Fibroblast of lung (primary cell): ENCODE data around the gene RND3. TPM values are rescaled to one million over a fixed set of nuclear protein-coding genes. Genes with fewer than 3 reads are reported as not detected.
A peak's percentile ranks its signal among the peaks of the same experiment; 100 is the strongest.

Source experiments
- DNase-seq, 2 donors: peaks; one replicate each; pipeline versions ENCODE4 v3.0.0 to v3.0.0-alpha.2; 2010; ENCODE audit warnings: low read depth in 2 of 2
- H2AFZ ChIP-seq: 2 replicates; pipeline ENCODE4 v1.5.1; 2012; ENCODE audit warnings: low read length, control low read depth, inconsistent platforms
- H3K27ac ChIP-seq: 2 replicates; pipeline ENCODE4 v1.5.1; 2011; ENCODE audit warnings: low read length, control low read depth; ENCODE audit not compliant: insufficient read depth
- H3K27me3 ChIP-seq: 2 replicates; pipeline ENCODE4 v1.5.1; 2011; ENCODE audit warnings: mild to moderate bottlenecking, low read length; ENCODE audit not compliant: control insufficient read depth, insufficient read depth
- H3K36me3 ChIP-seq: 2 replicates; pipeline ENCODE4 v1.5.1; 2011; ENCODE audit warnings: low read length; ENCODE audit not compliant: control insufficient read depth, insufficient read depth
- H3K4me1 ChIP-seq: 2 replicates; pipeline ENCODE4 v1.5.1; 2011; ENCODE audit warnings: low read length; ENCODE audit not compliant: control insufficient read depth, insufficient read depth; ENCODE audit errors: extremely low read depth
- H3K4me2 ChIP-seq: 2 replicates; pipeline ENCODE4 v1.5.1; 2011; ENCODE audit warnings: low read length, control low read depth; ENCODE audit not compliant: insufficient read depth; ENCODE audit errors: extremely low read depth
- H3K4me3 ChIP-seq, 4 experiments: fragments of 200-600 bp in 1 of 4; sonication (generic) in 1 of 4; replicated peaks in 1 of 4; 2 replicates each; pipeline ENCODE4 v1.5.1; 2011 to 2016; ENCODE audit warnings: low read length in 4 of 4, low read depth in 3 of 4, mild to moderate bottlenecking in 3 of 4, control low read depth in 2 of 4, inconsistent platforms in 1 of 4, mixed read lengths in 1 of 4; ENCODE audit not compliant: insufficient read depth in 1 of 4; ENCODE audit errors: control extremely low read depth in 1 of 4
- H3K79me2 ChIP-seq: 2 replicates; pipeline ENCODE4 v1.5.1; 2012; ENCODE audit warnings: mild to moderate bottlenecking, low read length, inconsistent platforms; ENCODE audit not compliant: control insufficient read depth, insufficient read depth
- H3K9ac ChIP-seq: 2 replicates; pipeline ENCODE4 v1.5.1; 2011; ENCODE audit warnings: mild to moderate bottlenecking, low read length, control low read depth; ENCODE audit not compliant: insufficient read depth
- H3K9me3 ChIP-seq: 2 replicates; pipeline ENCODE4 v1.5.1; 2012; ENCODE audit warnings: low read depth, low read length; ENCODE audit not compliant: control insufficient read depth, insufficient read depth
- H4K20me1 ChIP-seq: 2 replicates; pipeline ENCODE4 v1.5.1; 2011; ENCODE audit warnings: low read length; ENCODE audit not compliant: control insufficient read depth, insufficient read depth; ENCODE audit errors: extremely low read depth
- CTCF ChIP-seq, 2 donors: IDR thresholded peaks in 1 of 2; conservative IDR thresholded peaks in 1 of 2; 1 replicate in 1 of 2; 2 replicates in 1 of 2; pipeline ENCODE4 v1.5.1; 2011 to 2012; ENCODE audit warnings: low read length in 2 of 2, control low read depth in 1 of 2, inconsistent platforms in 1 of 2, low read depth in 1 of 2, mild to moderate bottlenecking in 1 of 2
- EZH2 ChIP-seq: IDR thresholded peaks from 2 replicates; pipeline ENCODE4 v1.5.1; 2012; ENCODE audit warnings: low read length, control low read depth, mild to moderate bottlenecking; ENCODE audit errors: missing control alignments
- polyA minus RNA-seq: library from RNA; depleted of rRNA, polyadenylated mRNA; stranded (reverse); fragments of >200 nt; gene quantifications from 2 replicates; pipeline ENCODE4 v1.2.3, GENCODE V29; 2011; ENCODE audit warnings: low replicate concordance
- polyA plus RNA-seq, 2 donors: library from polyadenylated mRNA; depleted of rRNA in 1 of 2; stranded (reverse) in 1 of 2; unstranded in 1 of 2; fragments of >200 nt; gene quantifications; 2 replicates each; pipeline ENCODE4 v1.2.1, GENCODE V29; 2011 to 2012; ENCODE audit warnings: missing spikeins in 1 of 2
- total RNA-seq: library from RNA; depleted of rRNA; stranded (reverse); fragments of >200 nt; gene quantifications from 2 replicates; pipeline ENCODE4 v1.2.1, GENCODE V29; 2014

The RND3 gene
- total RNA-seq (559 and 1,405 TPM in 2 replicates), polyA plus RNA-seq (363 and 403 TPM in 2 replicates), polyA minus RNA-seq (170 and 247 TPM in 2 replicates)
- polyA plus RNA-seq (2012) = 306 and 351 TPM in 2 replicates

- Histone ChIP-seq H3K27ac (peak within 1 kb of the TSS; percentile 98), H3K36me3 (peaks cover 15% of the 10 kb centered on the region), H3K4me1 (peaks cover 6% of the 10 kb centered on the region), H3K4me3 (peak within 1 kb of the TSS; percentile 96 to 99 (median 97)), H3K9me3 (no peaks in the 10 kb centered on the region), H3K79me2 (peaks cover 54% of the 10 kb centered on the region), H2AFZ (no peak within 1 kb of the TSS), H3K9ac (peak within 1 kb of the TSS; percentile 98), H3K4me2 (no peak within 1 kb of the TSS), H4K20me1 (no peaks in the 10 kb centered on the region), H3K27me3 (no peaks in the 10 kb centered on the region)
- no peak for TF ChIP-seq EZH2
- TF ChIP-seq CTCF (conservative IDR thresholded peaks at IDR 0.05 in 1 of 2, IDR thresholded peaks at IDR 0.05 in 1 of 2; ENCODE audit: low read depth in 1 of 2, low read length in 2 of 2) = peak; percentile 77 to 89
- DNase-seq = peak; percentile 98 to 99
Measured at GRCh38 chr2:150487537-150488429, at the start of gene RND3. Gene RND3 (minus strand): TSS chr2:150487667. CDS start chr2:150487417, 250 bp downstream.

- DNase-seq = no peak
- H2AFZ ChIP-seq = no peak overlapping the region
- no peak overlapping the region for H3K4me3 ChIP-seq
- H3K4me1 ChIP-seq = peaks cover 12% of the 10 kb centered on the region
- no peak overlapping the region for H3K9ac ChIP-seq
- no peaks in the 10 kb centered on the region for H3K9me3 ChIP-seq
- no peaks in the 10 kb centered on the region for H4K20me1 ChIP-seq
- no peak for TF ChIP-seq CTCF (conservative IDR thresholded peaks at IDR 0.05 in 1 of 2, IDR thresholded peaks at IDR 0.05 in 1 of 2; ENCODE audit: low read depth in 1 of 2, low read length in 2 of 2)
- TF ChIP-seq EZH2 = no peak
- no peak overlapping the region for H3K27ac ChIP-seq
- no peaks in the 10 kb centered on the region for H3K27me3 ChIP-seq
- H3K79me2 ChIP-seq = no peaks in the 10 kb centered on the region
- no peak overlapping the region for H3K4me2 ChIP-seq
- no peaks in the 10 kb centered on the region for H3K36me3 ChIP-seq
Measured at GRCh38 chr2:150535176-150535575, 47.7 kb upstream of the RND3 start.

- H3K27me3 ChIP-seq = no peaks in the 10 kb centered on the region
- H3K9ac ChIP-seq = no peak overlapping the region
- H2AFZ ChIP-seq = no peak overlapping the region
- no peak overlapping the region for H3K4me3 ChIP-seq
- no peaks in the 10 kb centered on the region for H3K9me3 ChIP-seq
- peak; percentile 53 to 93 for DNase-seq
- peak overlapping the region; percentile 8 for H3K4me2 ChIP-seq
- H3K36me3 ChIP-seq = no peaks in the 10 kb centered on the region
- H3K79me2 ChIP-seq = no peaks in the 10 kb centered on the region
- peak overlapping the region; percentile 54 for H3K27ac ChIP-seq
- TF ChIP-seq CTCF (conservative IDR thresholded peaks at IDR 0.05 in 1 of 2, IDR thresholded peaks at IDR 0.05 in 1 of 2; ENCODE audit: low read depth in 1 of 2, low read length in 2 of 2) (no peak), EZH2 (no peak)
- peaks cover 21% of the 10 kb centered on the region for H3K4me1 ChIP-seq
- no peaks in the 10 kb centered on the region for H4K20me1 ChIP-seq
Measured at GRCh38 chr2:150532879-150533278, 45.4 kb upstream of the RND3 start.
